G401 (cell line): ENCODE measurements around the gene HCN4. TPM values are rescaled to one million over a fixed set of nuclear protein-coding genes. Genes with fewer than 3 reads are reported as not detected.

Source experiments
- DNase-seq: peaks from one replicate; pipeline ENCODE4 v3.0.0-alpha.2; 2015; ENCODE audit warnings: low spot score
- in situ Hi-C: cut with HindIII; loops from 2 replicates; pipeline ENCODE4 v1.10.0; 2016; ENCODE audit warnings: low sequenced_read_pairs, mixed read lengths
- total RNA-seq: library from RNA; depleted of rRNA; stranded (reverse); fragments of >200 nt; shearing (Covaris generic); gene quantifications from 2 replicates; pipeline ENCODE4 v1.2.3, GENCODE V29; 2014

The HCN4 gene
- total RNA-seq, 1 experiment from 2014 or later: not detected

DNA sequence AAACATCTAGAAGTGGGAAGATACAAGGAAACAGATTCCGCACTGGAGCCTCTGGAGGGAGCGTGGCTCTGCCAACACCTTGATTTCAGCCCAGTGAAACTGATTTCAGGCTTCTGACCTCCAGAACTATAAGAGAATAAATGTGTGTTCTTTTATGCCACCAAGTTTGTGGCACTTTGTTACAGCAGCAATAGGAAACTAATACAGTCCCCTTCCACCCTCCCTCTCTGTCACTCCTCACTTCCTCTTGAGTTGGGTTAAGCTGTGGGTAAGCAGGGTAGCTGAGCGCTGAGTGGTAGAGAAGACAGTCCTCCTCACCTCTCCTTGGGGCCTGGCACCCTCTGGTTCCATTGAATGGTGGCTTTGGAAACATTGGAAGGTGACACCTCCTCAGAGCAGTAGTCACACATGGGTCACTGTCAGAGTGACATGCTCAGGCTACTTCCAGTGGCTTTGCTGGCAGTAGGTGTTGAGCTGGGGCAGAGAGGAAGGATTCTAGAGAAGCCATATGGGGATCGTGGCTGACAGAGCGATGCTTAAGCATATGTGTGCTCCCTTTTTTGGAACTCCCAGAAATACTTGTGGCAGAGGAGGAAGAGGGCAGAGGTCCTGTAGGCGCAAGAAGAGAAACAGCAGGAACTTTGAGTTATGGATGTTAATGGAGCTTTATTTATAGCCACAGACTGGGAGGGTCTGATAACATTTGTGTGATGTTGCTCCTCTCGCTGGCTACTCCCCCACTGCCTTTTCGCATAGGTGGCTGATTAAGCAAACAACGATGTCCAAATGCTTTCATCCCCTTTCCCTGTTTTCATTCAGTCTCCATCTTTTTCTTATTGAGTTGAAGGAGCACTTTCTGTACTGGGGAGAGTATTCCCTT is 14.8 kb upstream of the HCN4 start:
- DNase-seq: no peak
- in situ Hi-C loops: no loop called here

- in situ Hi-C loops: no loop called here
- DNase-seq: no peak
These were observed 13.4 kb upstream of the HCN4 start for GRCh38 chr15:73382115-73382514.

DNA sequence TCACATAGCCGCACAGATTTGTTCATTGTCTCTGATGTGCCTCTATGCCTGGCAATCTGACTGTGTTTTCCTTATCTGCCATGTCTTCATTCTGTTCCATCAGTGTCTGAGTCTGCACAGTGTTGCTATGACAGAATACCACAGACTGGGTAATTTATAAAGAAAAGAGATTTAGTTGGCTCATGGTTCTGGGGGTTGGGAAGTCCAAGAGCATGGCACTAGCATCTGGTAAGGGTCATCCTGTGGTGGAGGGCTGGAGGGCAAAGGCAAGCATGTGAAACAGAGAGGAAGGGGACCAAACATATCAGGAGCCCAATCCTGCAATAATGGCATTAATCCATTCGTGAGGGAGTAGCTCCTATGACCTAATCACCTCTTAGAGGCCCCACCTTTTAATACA is 11.9 kb upstream of the HCN4 start:
- in situ Hi-C loops: no loop called here
- no peak for DNase-seq

DNA sequence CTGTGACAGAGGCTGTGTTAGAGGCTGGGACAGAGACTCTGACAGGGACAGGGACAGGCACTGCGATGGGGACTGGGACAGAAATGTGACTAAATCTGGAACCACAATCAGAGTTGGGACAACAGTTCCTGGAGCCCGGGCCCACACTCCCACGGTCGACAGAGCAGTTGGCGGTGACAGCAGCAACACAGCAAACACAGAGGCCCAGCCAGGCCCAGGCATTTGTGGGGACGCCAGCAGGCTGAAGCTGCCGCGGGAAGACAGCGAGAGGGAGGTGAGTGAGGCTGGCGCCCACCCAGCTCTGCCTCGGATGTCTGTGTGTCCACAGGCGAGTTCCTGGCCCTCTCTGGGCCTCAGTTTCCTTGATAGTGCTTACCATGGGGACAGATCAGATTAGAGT is 9.3 kb upstream of the HCN4 start:
- in situ Hi-C loops: no loop called here

GRCh38 chr15:73375755-73376305 is 7.1 kb upstream of the HCN4 start:
- in situ Hi-C loops: no loop called here

More for the DNA sequence above, 9.3 kb upstream of the HCN4 start:
- DNase-seq: no peak

GRCh38 chr15:73375012-73375411 is 6.3 kb upstream of the HCN4 start:
- in situ Hi-C loops: no loop called here
- no peak for DNase-seq

More at GRCh38 chr15:73375755-73376305, 7.1 kb upstream of the HCN4 start:
- DNase-seq: no peak

- in situ Hi-C loops: no loop called here
- DNase-seq: no peak
These were observed 5.8 kb upstream of the HCN4 start for GRCh38 chr15:73374604-73375003.

DNA sequence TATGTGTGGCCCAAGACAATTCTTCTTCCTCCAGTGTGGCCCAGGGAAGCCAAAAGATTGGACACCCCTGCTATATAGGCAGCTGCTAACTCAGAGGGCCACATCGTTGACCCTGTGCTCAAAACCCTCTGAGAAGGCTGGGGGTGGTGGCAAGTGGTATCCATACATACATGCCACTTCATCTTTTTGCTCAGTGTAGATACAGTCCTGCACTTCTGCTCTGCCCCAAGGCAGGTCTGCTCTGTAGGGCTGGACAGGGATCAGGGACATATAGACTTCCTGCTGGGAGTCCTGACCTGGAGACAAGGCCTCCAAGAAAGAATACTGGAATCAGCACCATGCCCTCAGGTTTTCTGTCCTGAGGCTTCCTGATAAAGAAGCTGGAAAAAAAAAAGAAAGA is 4.5 kb upstream of the HCN4 start:
- in situ Hi-C loops: no loop called here
- no peak for DNase-seq

DNA sequence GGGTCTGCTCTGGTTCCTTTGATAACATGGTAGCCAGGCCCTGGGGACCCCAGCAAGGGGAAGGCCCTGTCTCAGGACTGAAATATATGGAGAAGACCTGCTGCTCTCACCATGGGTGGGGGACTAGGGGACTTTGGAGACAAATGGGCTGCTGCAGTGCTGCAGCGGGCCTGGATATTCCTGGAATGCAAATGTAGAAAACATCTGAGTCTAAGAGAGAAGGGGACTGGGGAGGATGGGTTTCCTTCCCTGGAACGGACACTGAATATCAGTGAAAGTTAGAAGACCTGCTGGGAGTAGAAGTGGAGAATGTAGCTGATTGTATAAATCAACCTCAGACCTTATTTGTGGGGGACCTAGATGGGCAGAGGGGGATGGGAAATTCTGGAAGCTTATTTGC is 3.1 kb upstream of the HCN4 start:
- no peak for DNase-seq
- in situ Hi-C loops: no loop called here

GRCh38 chr15:73370151-73370550 is 1.4 kb upstream of the HCN4 start:
- in situ Hi-C loops: no loop called here
- DNase-seq: no peak

DNA sequence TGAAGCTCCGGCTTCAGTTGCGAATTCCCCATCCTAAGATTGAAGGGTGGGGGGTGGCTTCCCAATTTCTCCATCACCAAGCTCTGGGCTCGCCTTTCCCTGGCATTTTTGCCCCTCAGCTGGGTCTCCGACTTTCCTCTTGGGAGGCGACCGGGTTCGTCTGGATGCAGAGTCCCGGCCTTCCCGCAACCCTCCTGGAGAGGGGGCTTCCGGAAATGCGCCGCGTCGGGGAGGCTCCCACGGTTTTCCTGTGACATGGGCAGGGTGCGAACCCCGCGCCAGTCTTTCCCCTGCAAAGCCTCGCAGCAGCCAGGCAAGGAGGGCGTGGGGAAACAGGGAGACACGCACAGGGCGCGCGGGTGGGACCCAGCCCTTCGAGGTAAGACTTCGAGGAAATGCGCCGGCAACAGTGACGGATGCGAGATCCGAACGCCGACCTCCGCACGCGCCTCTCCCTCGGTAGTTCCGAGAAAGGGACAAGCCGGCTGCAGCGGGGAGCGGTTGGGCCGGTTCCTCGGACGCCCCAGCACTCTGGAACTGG is 466 bp upstream of the HCN4 start:
- in situ Hi-C loops: no loop called here
- DNase-seq: no peak

GRCh38 chr15:73367624-73368300 is 996 bp downstream of the HCN4 start:
- DNase-seq: no peak
- in situ Hi-C loops: no loop called here

DNA sequence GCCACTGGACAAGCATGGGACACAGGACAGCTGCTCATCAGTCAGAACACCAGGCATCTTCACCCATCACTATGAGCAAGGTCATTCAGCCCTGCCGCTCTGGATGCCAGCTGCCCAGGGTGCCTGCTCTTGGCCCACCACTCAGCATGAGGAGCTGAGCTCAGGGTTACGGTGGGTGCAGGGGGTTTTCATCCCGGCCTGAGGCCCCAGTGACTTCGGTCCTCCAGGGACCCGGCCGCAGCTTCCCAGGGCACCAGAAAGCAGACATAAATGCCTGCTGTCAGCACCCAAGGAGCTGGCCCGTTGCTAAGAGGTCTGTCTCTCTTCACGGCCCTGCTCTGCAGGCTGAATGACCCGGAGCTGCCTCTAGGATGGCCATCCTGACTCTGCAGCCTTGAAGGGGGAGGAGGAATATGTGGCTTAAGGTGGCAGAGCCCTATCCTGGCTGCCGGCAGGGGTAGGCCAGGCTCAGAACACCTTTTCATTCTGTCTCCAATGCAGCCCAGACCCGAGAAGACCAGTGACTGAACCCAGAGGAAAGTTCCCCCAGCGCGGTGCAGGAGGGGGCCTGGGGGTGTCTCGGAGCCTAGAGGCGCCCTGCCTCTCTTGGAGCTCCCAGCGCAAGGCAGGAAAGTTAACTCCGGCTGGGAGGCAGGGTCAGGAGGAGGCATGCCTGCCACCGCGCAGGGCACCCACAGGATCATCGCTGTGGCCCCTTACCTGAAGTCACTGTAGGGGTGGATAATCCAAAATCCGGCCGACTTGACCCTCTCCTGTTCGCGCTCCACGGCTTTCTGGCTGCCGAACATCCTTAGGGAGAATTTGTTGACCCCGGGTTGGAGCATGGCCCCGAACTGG is 1.8 kb downstream of the HCN4 start:
- no peak for DNase-seq
- in situ Hi-C loops: no loop called here

DNA sequence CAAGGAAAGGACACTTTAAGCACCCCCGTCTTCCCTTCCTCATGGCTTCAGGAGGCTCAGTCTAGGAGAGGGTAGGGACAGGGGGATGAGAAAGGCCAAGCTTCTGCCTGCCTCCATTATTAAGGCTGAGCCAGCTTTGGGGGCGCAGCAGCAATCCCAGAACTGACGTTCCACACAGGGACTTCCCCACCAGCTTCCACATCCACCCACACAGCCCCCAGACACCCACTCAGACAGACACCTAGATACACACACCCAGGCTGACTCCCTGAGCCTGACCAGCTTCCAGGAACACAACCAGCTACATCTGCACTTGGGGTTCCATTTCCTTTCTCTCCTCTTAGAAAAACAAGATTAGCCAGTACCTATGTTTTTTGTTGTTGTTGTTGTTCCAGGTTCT is 4.7 kb downstream of the HCN4 start:
- no peak for DNase-seq
- in situ Hi-C loops: no loop called here

DNA sequence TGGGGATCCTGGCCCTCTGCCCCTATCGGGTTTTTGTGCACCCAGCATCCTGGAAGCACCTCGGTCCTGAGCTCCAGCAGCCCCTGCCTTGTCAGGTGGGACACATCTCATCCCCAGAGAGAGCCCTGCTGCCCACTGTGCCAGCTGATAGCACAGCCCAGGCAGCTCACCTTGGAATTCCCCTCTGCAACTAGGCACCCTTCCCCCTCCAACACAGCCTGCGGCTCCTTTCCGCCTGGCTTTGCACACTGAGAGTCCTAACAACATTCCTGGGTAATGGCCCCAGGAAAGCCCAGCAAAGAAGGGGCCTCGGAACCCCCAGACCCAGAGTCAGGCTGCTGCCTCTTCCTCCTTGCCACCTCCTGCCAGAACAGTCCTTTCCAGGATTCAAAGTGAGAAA is 5.9 kb downstream of the HCN4 start:
- in situ Hi-C loops: no loop called here
- DNase-seq: no peak

GRCh38 chr15:73361337-73361736 is 7.4 kb downstream of the HCN4 start:
- no peak for DNase-seq
- in situ Hi-C loops: no loop called here

- in situ Hi-C loops: no loop called here
These were observed 9.1 kb downstream of the HCN4 start for GRCh38 chr15:73359651-73360050.

DNA sequence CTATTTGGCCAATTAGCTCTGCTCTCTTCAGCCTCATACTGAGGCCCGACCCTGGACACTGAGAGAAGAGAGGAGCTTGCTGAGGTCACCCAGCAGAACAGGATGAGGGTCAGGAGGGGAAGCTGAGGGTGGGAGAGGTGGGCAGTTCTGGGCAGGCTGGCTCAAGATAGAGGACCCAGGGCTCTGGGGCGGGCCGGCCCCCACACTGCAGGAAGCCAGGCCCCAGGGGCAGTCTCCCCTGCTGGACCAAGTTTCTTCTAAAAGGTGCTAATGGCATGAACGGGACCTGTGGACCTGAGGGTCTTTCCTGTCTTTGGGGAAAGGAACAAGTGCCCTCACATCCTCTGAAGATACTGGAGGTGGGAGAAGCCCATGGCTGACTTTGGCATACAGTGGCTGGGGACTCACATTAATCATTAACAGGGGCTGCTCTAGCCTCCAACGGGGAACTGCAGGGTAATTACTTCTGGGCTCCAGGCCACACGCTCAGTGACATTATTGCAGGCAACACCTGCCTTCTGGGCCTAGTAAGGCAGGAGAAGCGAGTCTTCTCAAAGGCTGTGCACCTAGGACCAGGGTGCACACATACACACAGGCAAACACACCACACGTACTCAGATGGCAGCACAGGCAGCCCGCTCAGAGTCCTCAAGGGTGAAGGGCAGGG is 10.6 kb downstream of the HCN4 start:
- in situ Hi-C loops: no loop called here

More at GRCh38 chr15:73359651-73360050, 9.1 kb downstream of the HCN4 start:
- DNase-seq: no peak

More for the DNA sequence above, 10.6 kb downstream of the HCN4 start:
- DNase-seq: no peak
